VCaP (cell line): Measurements from ENCODE around the gene C16orf86.

Source experiments
- H3K27ac ChIP-seq: fragments of 450-650 bp; 2 replicates; pipeline ENCODE4 v1.5.1; 2017
- TF ChIP-seq, protein P1 (sequence below): fragments of 450-650 bp; conservative IDR thresholded peaks from 2 replicates; pipeline ENCODE4 v1.5.1; 2017; ENCODE audit warnings: mild to moderate bottlenecking, moderate library complexity

The C16orf86 gene

DNA sequence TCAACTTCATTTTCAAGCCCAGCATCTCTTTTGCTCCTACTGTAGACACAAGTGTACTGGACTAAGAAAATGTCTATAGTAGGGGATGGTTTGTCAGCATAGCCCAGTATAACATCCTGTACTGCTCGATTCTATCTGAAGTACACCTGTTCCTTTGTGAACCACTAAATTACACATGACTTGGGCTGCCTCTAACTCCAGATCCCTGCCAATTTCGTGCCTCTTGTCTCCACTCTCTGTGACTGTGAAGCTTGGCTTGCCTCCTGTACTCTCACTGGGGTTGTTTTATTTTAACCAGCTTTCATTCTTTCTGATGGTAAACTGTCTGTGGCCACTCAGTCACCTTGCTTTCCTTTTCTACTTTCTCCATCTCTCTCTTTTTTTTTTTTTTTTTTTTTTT is 28.0 kb downstream of the C16orf86 start:
- TF ChIP-seq, protein P1, sequence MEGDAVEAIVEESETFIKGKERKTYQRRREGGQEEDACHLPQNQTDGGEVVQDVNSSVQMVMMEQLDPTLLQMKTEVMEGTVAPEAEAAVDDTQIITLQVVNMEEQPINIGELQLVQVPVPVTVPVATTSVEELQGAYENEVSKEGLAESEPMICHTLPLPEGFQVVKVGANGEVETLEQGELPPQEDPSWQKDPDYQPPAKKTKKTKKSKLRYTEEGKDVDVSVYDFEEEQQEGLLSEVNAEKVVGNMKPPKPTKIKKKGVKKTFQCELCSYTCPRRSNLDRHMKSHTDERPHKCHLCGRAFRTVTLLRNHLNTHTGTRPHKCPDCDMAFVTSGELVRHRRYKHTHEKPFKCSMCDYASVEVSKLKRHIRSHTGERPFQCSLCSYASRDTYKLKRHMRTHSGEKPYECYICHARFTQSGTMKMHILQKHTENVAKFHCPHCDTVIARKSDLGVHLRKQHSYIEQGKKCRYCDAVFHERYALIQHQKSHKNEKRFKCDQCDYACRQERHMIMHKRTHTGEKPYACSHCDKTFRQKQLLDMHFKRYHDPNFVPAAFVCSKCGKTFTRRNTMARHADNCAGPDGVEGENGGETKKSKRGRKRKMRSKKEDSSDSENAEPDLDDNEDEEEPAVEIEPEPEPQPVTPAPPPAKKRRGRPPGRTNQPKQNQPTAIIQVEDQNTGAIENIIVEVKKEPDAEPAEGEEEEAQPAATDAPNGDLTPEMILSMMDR = no peak
- no peak overlapping the region for H3K27ac ChIP-seq

DNA sequence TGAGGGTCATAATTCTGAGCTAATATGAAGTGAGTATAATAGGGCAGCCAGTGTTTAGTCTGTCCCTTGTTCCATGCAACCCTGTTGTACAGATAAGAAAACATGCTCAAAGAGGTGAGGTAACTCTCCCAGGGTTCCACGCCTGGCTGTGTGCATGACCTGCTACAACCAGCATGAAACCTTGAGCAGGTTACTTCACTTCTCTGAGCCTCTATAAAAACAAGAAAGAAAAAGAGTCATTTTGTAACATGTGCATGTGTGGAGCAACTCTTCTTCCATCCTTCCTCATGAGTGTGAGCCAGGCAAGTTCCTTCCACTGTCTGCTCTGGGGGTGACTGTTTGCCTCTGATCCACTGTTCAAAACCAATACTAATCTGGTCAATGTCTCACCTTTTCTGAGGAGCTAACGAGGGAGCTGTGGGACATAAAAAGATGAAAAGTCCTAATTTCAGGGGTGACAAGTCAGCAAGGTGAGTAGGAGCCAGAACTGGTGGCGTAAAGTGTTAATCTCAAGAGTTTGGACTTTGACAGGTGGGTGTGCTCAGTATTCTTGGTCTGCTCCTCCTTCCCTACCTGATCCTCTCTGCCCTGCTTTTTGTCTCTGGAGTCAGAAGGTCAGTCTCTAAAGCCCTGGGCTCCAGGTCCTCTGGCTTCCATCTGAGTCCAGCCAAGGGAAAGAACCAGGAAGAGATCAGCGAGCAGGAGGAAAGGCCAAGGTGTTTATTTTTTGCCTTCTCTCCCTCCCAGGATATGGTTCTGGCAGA is 31.0 kb downstream of the C16orf86 start:
- H3K27ac ChIP-seq = no peak overlapping the region
- TF ChIP-seq, protein P1 = no peak

GRCh38 chr16:67699265-67699664 is 32.7 kb downstream of the C16orf86 start:
- TF ChIP-seq, protein P1 = no peak
- no peak overlapping the region for H3K27ac ChIP-seq

DNA sequence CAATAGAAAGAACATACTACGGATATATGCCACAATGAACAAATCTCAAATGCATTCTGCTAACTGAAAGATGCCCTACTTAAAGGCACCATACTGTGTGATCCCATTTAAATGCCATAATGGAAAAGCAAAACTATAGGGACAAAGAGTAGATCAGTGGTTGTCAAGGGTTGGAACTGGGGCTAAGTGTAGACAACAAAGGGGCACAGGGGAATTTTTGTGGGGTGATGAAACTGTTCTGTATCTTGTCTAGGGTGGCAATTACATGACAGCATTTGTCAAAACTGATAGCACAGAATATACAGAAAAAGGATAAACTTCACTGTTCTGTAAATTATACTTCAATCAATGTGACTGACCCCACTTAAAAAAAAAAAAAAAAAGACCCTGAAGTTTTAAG is 34.8 kb downstream of the C16orf86 start:
- TF ChIP-seq, protein P1 = no peak
- no peak overlapping the region for H3K27ac ChIP-seq

- H3K27ac ChIP-seq = no peak overlapping the region
- TF ChIP-seq, protein P1 = no peak
Observed at GRCh38 chr16:67702130-67702529, 35.5 kb downstream of the C16orf86 start.

GRCh38 chr16:67703626-67704025 is 37.0 kb downstream of the C16orf86 start:
- no peak overlapping the region for H3K27ac ChIP-seq
- TF ChIP-seq, protein P1 = no peak

- no peak overlapping the region for H3K27ac ChIP-seq
- TF ChIP-seq, protein P1 = no peak
Observed at GRCh38 chr16:67704110-67704509, 37.5 kb downstream of the C16orf86 start.
